Measurements from ENCODE around the gene RABEP2. TPM values are rescaled to one million over a fixed set of nuclear protein-coding genes. Genes with fewer than 3 reads are reported as not detected.
"Not testable (repeated sequence)": the region's sequence is repeated elsewhere in the genome, so short reads cannot be mapped to it uniquely, and the experiment has no call there.

The RABEP2 gene
- total RNA-seq, 1 donor from 2014 or later: 23.3 TPM

GRCh38 chr16:28897826-28898225 lies 27.2 kb downstream of the RABEP2 start:
- no peaks in the 10 kb centered on the region for H3K9me3 Mint-ChIP-seq
- TF ChIP-seq CTCF (conservative IDR thresholded peaks at IDR 0.05): no peak
- H3K36me3 Mint-ChIP-seq: no peaks in the 10 kb centered on the region
- H3K4me1 Mint-ChIP-seq (ENCODE audit: unreplicated experiment): no peaks in the 10 kb centered on the region
- H3K27ac Mint-ChIP-seq: no peak overlapping the region
- no peaks in the 10 kb centered on the region for H3K27me3 Mint-ChIP-seq
- DNase-seq (ENCODE audit: extremely low spot score, unreplicated experiment): no peak
- no peak overlapping the region for H3K4me3 Mint-ChIP-seq

GRCh38 chr16:28895609-28896008 lies 29.4 kb downstream of the RABEP2 start:
- Mint-ChIP-seq H3K27me3 (no peaks in the 10 kb centered on the region), H3K36me3 (no peaks in the 10 kb centered on the region), H3K4me1 (ENCODE audit: unreplicated experiment) (no peaks in the 10 kb centered on the region), H3K4me3 (no peak overlapping the region), H3K27ac (no peak overlapping the region), H3K9me3 (no peaks in the 10 kb centered on the region)
- TF ChIP-seq CTCF (conservative IDR thresholded peaks at IDR 0.05): no peak
- no peak for DNase-seq (ENCODE audit: extremely low spot score, unreplicated experiment)

GRCh38 chr16:28893291-28893690 lies 31.7 kb downstream of the RABEP2 start:
- no peaks in the 10 kb centered on the region for H3K36me3 Mint-ChIP-seq
- no peak for TF ChIP-seq CTCF (conservative IDR thresholded peaks at IDR 0.05)

GRCh38 chr16:28891964-28892890 lies 32.8 kb downstream of the RABEP2 start:
- TF ChIP-seq CTCF (conservative IDR thresholded peaks at IDR 0.05): no peak
- no peaks in the 10 kb centered on the region for H3K9me3 Mint-ChIP-seq
- DNase-seq (ENCODE audit: extremely low spot score, unreplicated experiment): no peak
- no peaks in the 10 kb centered on the region for H3K27me3 Mint-ChIP-seq
- no peak overlapping the region for H3K4me3 Mint-ChIP-seq
- no peaks in the 10 kb centered on the region for H3K4me1 Mint-ChIP-seq (ENCODE audit: unreplicated experiment)
- H3K27ac Mint-ChIP-seq: no peak overlapping the region
- no peaks in the 10 kb centered on the region for H3K36me3 Mint-ChIP-seq

More at GRCh38 chr16:28893291-28893690, 31.7 kb downstream of the RABEP2 start:
- no peak for DNase-seq (ENCODE audit: extremely low spot score, unreplicated experiment)
- Mint-ChIP-seq H3K27ac (no peak overlapping the region), H3K9me3 (no peaks in the 10 kb centered on the region), H3K27me3 (no peaks in the 10 kb centered on the region), H3K4me1 (ENCODE audit: unreplicated experiment) (no peaks in the 10 kb centered on the region), H3K4me3 (no peak overlapping the region)

GRCh38 chr16:28890355-28890754 lies 34.7 kb downstream of the RABEP2 start:
- not testable (repeated sequence) for H3K36me3 Mint-ChIP-seq; H3K4me3 Mint-ChIP-seq; H3K9me3 Mint-ChIP-seq; H3K27ac Mint-ChIP-seq; DNase-seq (ENCODE audit: extremely low spot score, unreplicated experiment); H3K4me1 Mint-ChIP-seq (ENCODE audit: unreplicated experiment); H3K27me3 Mint-ChIP-seq

GRCh38 chr16:28886945-28887344 lies 38.1 kb downstream of the RABEP2 start:
- Mint-ChIP-seq H3K36me3 (no peaks in the 10 kb centered on the region), H3K4me3 (no peak overlapping the region), H3K4me1 (ENCODE audit: unreplicated experiment) (peaks cover 10% of the 10 kb centered on the region), H3K27me3 (no peaks in the 10 kb centered on the region), H3K9me3 (no peaks in the 10 kb centered on the region), H3K27ac (no peak overlapping the region)
- no peak for DNase-seq (ENCODE audit: extremely low spot score, unreplicated experiment)
- TF ChIP-seq CTCF (conservative IDR thresholded peaks at IDR 0.05): no peak

All from type B pancreatic cell (in vitro differentiated cells).